Measurements from ENCODE around the gene TACC3.

DNA sequence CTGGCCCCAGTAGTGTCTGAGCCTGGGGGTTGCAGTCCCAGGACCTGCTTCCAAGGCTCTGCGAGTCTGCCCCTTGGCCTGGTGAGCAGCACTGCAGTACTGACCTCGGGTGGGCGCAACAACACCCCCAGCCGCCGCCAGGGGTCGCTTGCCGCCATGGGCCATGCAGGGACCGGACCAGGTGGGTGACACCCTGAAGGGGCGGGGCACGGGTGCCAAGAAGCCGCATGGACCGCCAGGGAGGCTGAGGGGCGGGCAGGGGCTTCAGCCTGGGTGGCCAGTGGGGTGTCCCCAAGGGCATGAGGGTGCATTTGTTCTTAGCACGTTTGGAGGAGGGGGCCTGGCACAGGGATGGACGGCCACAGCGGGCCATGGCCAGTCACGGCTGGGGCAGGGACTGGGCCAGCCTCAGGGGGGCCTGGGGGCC lies 25.0 kb downstream of the TACC3 start:
- TF ChIP-seq, protein P1, sequence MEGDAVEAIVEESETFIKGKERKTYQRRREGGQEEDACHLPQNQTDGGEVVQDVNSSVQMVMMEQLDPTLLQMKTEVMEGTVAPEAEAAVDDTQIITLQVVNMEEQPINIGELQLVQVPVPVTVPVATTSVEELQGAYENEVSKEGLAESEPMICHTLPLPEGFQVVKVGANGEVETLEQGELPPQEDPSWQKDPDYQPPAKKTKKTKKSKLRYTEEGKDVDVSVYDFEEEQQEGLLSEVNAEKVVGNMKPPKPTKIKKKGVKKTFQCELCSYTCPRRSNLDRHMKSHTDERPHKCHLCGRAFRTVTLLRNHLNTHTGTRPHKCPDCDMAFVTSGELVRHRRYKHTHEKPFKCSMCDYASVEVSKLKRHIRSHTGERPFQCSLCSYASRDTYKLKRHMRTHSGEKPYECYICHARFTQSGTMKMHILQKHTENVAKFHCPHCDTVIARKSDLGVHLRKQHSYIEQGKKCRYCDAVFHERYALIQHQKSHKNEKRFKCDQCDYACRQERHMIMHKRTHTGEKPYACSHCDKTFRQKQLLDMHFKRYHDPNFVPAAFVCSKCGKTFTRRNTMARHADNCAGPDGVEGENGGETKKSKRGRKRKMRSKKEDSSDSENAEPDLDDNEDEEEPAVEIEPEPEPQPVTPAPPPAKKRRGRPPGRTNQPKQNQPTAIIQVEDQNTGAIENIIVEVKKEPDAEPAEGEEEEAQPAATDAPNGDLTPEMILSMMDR (IDR thresholded peaks at IDR 0.05), result peak; percentile 75 to 83 (median 76)
- no peak for TF ChIP-seq POLR2A (IDR thresholded peaks at IDR 0.05)
